ENCODE measurements around the gene ITGB7. TPM values are rescaled to one million over a fixed set of nuclear protein-coding genes. Genes with fewer than 3 reads are reported as not detected.
A peak's percentile ranks its signal among the peaks of the same experiment; 100 is the strongest.
"Not testable (repeated sequence)": the region's sequence is repeated elsewhere in the genome, so short reads cannot be mapped to it uniquely, and the experiment has no call there.

The ITGB7 gene
- polyA plus RNA-seq, 3 donors from 2014 or later, result 289 to 390 (median 389) TPM

GRCh38 chr12:53181935-53182334 is 25.1 kb downstream of the ITGB7 start:
- peaks cover 46 to 68% of the 10 kb centered on the region in 2 donors for H3K4me1 Mint-ChIP-seq
- DNase-seq, result no peak
- H3K36me3 Mint-ChIP-seq, result peaks cover 23 to 35% (median 26%) of the 10 kb centered on the region in 3 donors
- peak overlapping the region in 4 of 6 donors; percentile 87 to 96 (median 92) for H3K27ac Mint-ChIP-seq
- no peaks in the 10 kb centered on the region for H3K9me3 Mint-ChIP-seq
- H3K27me3 Mint-ChIP-seq (ENCODE audit: low read depth in 3 of 3), result peaks cover 6 to 18% (median 9%) of the 10 kb centered on the region in 3 donors
- H3K4me3 Mint-ChIP-seq, result peak overlapping the region; percentile 92 to 94 (median 93)

GRCh38 chr12:53180931-53181645 is 26.0 kb downstream of the ITGB7 start:
- peaks cover 6 to 20% (median 9%) of the 10 kb centered on the region in 3 donors for H3K27me3 Mint-ChIP-seq (ENCODE audit: low read depth in 3 of 3)
- peak overlapping the region; percentile 87 to 96 (median 92) for H3K27ac Mint-ChIP-seq
- peak in 1 of 3 donors; percentile 75 for DNase-seq
- H3K4me1 Mint-ChIP-seq, result peaks cover 46 to 63% of the 10 kb centered on the region in 2 donors
- peak overlapping the region; percentile 92 to 94 (median 93) for H3K4me3 Mint-ChIP-seq
- H3K36me3 Mint-ChIP-seq, result peaks cover 19 to 27% (median 22%) of the 10 kb centered on the region in 3 donors
- H3K9me3 Mint-ChIP-seq, result no peaks in the 10 kb centered on the region

GRCh38 chr12:53180220-53180930 is 26.7 kb downstream of the ITGB7 start, which contains the start of the genes CSAD and ZNF740:
CSAD (minus strand) TSS chr12:53180925; CDS start chr12:53173470, 7,455 bp downstream.
ZNF740 (plus strand) TSS chr12:53180722; CDS start chr12:53181984, 1,262 bp downstream.
- Mint-ChIP-seq H3K27ac (peak within 1 kb of the TSS; percentile 90 to 98 (median 96)), H3K36me3 (peaks cover 13 to 21% (median 19%) of the 10 kb centered on the region in 3 donors), H3K27me3 (ENCODE audit: low read depth in 3 of 3) (peaks cover 6 to 20% (median 7%) of the 10 kb centered on the region in 3 donors), H3K9me3 (no peaks in the 10 kb centered on the region), H3K4me3 (peak within 1 kb of the TSS; percentile 92 to 94 (median 93)), H3K4me1 (peaks cover 45 to 56% of the 10 kb centered on the region in 2 donors)
- peak; percentile 95 to 97 (median 96) for DNase-seq

GRCh38 chr12:53179687-53180219 is 27.3 kb downstream of the ITGB7 start:
- Mint-ChIP-seq H3K4me3 (peak overlapping the region; percentile 89 to 93 (median 91)), H3K36me3 (peaks cover 9 to 19% (median 15%) of the 10 kb centered on the region in 3 donors), H3K27me3 (ENCODE audit: low read depth in 3 of 3) (peaks cover 6 to 20% (median 7%) of the 10 kb centered on the region in 3 donors), H3K27ac (peak overlapping the region; percentile 90 to 98 (median 96)), H3K4me1 (peaks cover 44 to 49% of the 10 kb centered on the region in 2 donors), H3K9me3 (no peaks in the 10 kb centered on the region)
- DNase-seq, result no peak

- Mint-ChIP-seq H3K4me1 (peaks cover 40 to 43% of the 10 kb centered on the region in 2 donors), H3K36me3 (peaks cover 5 to 15% (median 8%) of the 10 kb centered on the region in 3 donors), H3K27ac (peak overlapping the region in 3 of 6 donors; percentile 90 to 97 (median 96)), H3K27me3 (ENCODE audit: low read depth in 3 of 3) (peaks cover 6 to 18% (median 7%) of the 10 kb centered on the region in 3 donors), H3K4me3 (peak overlapping the region in 4 of 5 donors; percentile 33 to 91 (median 90))
- not testable (repeated sequence) for DNase-seq, H3K9me3 Mint-ChIP-seq
Measured at GRCh38 chr12:53178803-53179202, 28.2 kb downstream of the ITGB7 start.

GRCh38 chr12:53177447-53177846 is 29.6 kb downstream of the ITGB7 start:
- not testable (repeated sequence) for H3K36me3 Mint-ChIP-seq, H3K9me3 Mint-ChIP-seq, DNase-seq, H3K27ac Mint-ChIP-seq, H3K4me3 Mint-ChIP-seq
- Mint-ChIP-seq H3K4me1 (peaks cover 28 to 30% of the 10 kb centered on the region in 2 donors), H3K27me3 (ENCODE audit: low read depth in 3 of 3) (peaks cover 6 to 18% (median 7%) of the 10 kb centered on the region in 3 donors)

- Mint-ChIP-seq H3K27me3 (ENCODE audit: low read depth in 3 of 3) (peaks cover 6 to 18% (median 9%) of the 10 kb centered on the region in 3 donors), H3K36me3 (peaks cover 0 to 3% (median 3%) of the 10 kb centered on the region in 3 donors), H3K4me1 (peaks cover 21 to 23% of the 10 kb centered on the region in 2 donors), H3K4me3 (no peak overlapping the region), H3K27ac (no peak overlapping the region), H3K9me3 (no peaks in the 10 kb centered on the region)
- DNase-seq, result no peak
Measured at GRCh38 chr12:53176750-53177149, 30.3 kb downstream of the ITGB7 start.

- no peaks in the 10 kb centered on the region for H3K9me3 Mint-ChIP-seq
- H3K4me3 Mint-ChIP-seq, result no peak overlapping the region
- peaks cover 11 to 12% of the 10 kb centered on the region in 2 donors for H3K4me1 Mint-ChIP-seq
Measured at GRCh38 chr12:53174881-53175491, 32.1 kb downstream of the ITGB7 start.

GRCh38 chr12:53173085-53173715 is 33.9 kb downstream of the ITGB7 start:
- H3K36me3 Mint-ChIP-seq, result peaks cover 4 to 11% (median 6%) of the 10 kb centered on the region in 3 donors
- H3K4me1 Mint-ChIP-seq, result no peaks in the 10 kb centered on the region
- peak overlapping the region in 1 of 6 donors; percentile 55 for H3K27ac Mint-ChIP-seq
- no peaks in the 10 kb centered on the region for H3K9me3 Mint-ChIP-seq
- DNase-seq, result no peak
- peaks cover 2 to 3% (median 3%) of the 10 kb centered on the region in 3 donors for H3K27me3 Mint-ChIP-seq (ENCODE audit: low read depth in 3 of 3)
- no peak overlapping the region for H3K4me3 Mint-ChIP-seq

More at GRCh38 chr12:53174881-53175491, 32.1 kb downstream of the ITGB7 start:
- Mint-ChIP-seq H3K27ac (no peak overlapping the region), H3K36me3 (peaks cover 3 to 11% (median 6%) of the 10 kb centered on the region in 3 donors), H3K27me3 (ENCODE audit: low read depth in 3 of 3) (peaks cover 2 to 4% (median 3%) of the 10 kb centered on the region in 3 donors)
- no peak for DNase-seq

- Mint-ChIP-seq H3K27ac (no peak overlapping the region), H3K27me3 (ENCODE audit: low read depth in 3 of 3) (peaks cover 2 to 3% (median 3%) of the 10 kb centered on the region in 3 donors), H3K9me3 (no peaks in the 10 kb centered on the region), H3K4me1 (no peaks in the 10 kb centered on the region), H3K4me3 (no peak overlapping the region), H3K36me3 (peaks cover 4 to 11% (median 6%) of the 10 kb centered on the region in 3 donors)
- DNase-seq, result no peak
Measured at GRCh38 chr12:53172352-53172751, 34.7 kb downstream of the ITGB7 start.

GRCh38 chr12:53171725-53172329 is 35.2 kb downstream of the ITGB7 start:
- DNase-seq, result no peak
- no peaks in the 10 kb centered on the region for H3K9me3 Mint-ChIP-seq
- no peak overlapping the region for H3K27ac Mint-ChIP-seq
- no peak overlapping the region for H3K4me3 Mint-ChIP-seq
- H3K36me3 Mint-ChIP-seq, result peaks cover 4 to 11% (median 6%) of the 10 kb centered on the region in 3 donors
- H3K27me3 Mint-ChIP-seq (ENCODE audit: low read depth in 3 of 3), result peaks cover 1 to 3% (median 2%) of the 10 kb centered on the region in 3 donors
- H3K4me1 Mint-ChIP-seq, result no peaks in the 10 kb centered on the region

GRCh38 chr12:53170876-53171724 is 36.0 kb downstream of the ITGB7 start:
- no peak overlapping the region for H3K27ac Mint-ChIP-seq

More at GRCh38 chr12:53170876-53171724, 36.0 kb downstream of the ITGB7 start:
- Mint-ChIP-seq H3K36me3 (peaks cover 7 to 11% (median 10%) of the 10 kb centered on the region in 3 donors), H3K4me3 (no peak overlapping the region), H3K27me3 (ENCODE audit: low read depth in 3 of 3) (peaks cover under 1 to 3% (median 2%) of the 10 kb centered on the region in 3 donors), H3K4me1 (no peaks in the 10 kb centered on the region), H3K9me3 (no peaks in the 10 kb centered on the region)
- no peak for DNase-seq

All from immature natural killer cell (primary cell).